WTC11 (cell line): ENCODE data around the gene OXSR1.

Experiments
- CREB1 ChIP-seq: sonication (generic); formaldehyde crosslinking; IDR thresholded peaks from 2 replicates; pipeline ENCODE4 v1.8.0; 2023; ENCODE audit warnings: mild to moderate bottlenecking, missing genetic modification reagents
- ETV6 ChIP-seq: sonication (generic); formaldehyde crosslinking; IDR thresholded peaks from 2 replicates; pipeline ENCODE4 v1.8.1; 2022; ENCODE audit warnings: mild to moderate bottlenecking, missing genetic modification reagents
- NFYB ChIP-seq: sonication (generic); formaldehyde crosslinking; conservative IDR thresholded peaks from 2 replicates; pipeline ENCODE4 v1.8.0; 2022; ENCODE audit warnings: low read depth, missing genetic modification reagents
- NR1H2 ChIP-seq: sonication (generic); formaldehyde crosslinking; IDR thresholded peaks from 2 replicates; pipeline ENCODE4 v1.9.0; 2021; ENCODE audit warnings: mild to moderate bottlenecking, moderate library complexity, missing genetic modification reagents
- SP1 ChIP-seq: sonication (generic); formaldehyde crosslinking; conservative IDR thresholded peaks from 2 replicates; pipeline ENCODE4 v1.8.1; 2022; ENCODE audit warnings: missing genetic modification reagents
- TP53 ChIP-seq: sonication (generic); formaldehyde crosslinking; IDR thresholded peaks from 2 replicates; pipeline ENCODE4 v1.8.1; 2023; ENCODE audit warnings: mild to moderate bottlenecking, missing genetic modification reagents
- USF1 ChIP-seq: sonication (generic); formaldehyde crosslinking; IDR thresholded peaks from 2 replicates; pipeline ENCODE4 v1.8.0; 2022; ENCODE audit warnings: mild to moderate bottlenecking, missing genetic modification reagents
- USF2 ChIP-seq: sonication (generic); formaldehyde crosslinking; IDR thresholded peaks from 2 replicates; pipeline ENCODE4 v1.8.1; 2023; ENCODE audit warnings: mild to moderate bottlenecking, missing genetic modification reagents, moderate library complexity
- ZNF121 ChIP-seq: sonication (generic); formaldehyde crosslinking; IDR thresholded peaks from 2 replicates; pipeline ENCODE4 v1.8.0; 2023; ENCODE audit warnings: missing genetic modification reagents
- ZNF138 ChIP-seq: sonication (generic); formaldehyde crosslinking; conservative IDR thresholded peaks from 2 replicates; pipeline ENCODE4 v1.8.1; 2022; ENCODE audit warnings: mild to moderate bottlenecking, moderate library complexity, missing genetic modification reagents
- TF ChIP-seq, protein P1 (sequence below): fragments of 200-600 bp; IDR thresholded peaks from 2 replicates; pipeline ENCODE4 v1.8.0; 2022; ENCODE audit warnings: antibody characterized with exemption

- no peak for TF ChIP-seq ZNF138 (CRISPR knock-in tag)
- no peak for TF ChIP-seq ETV6 (CRISPR knock-in tag)
- TF ChIP-seq, protein P1, sequence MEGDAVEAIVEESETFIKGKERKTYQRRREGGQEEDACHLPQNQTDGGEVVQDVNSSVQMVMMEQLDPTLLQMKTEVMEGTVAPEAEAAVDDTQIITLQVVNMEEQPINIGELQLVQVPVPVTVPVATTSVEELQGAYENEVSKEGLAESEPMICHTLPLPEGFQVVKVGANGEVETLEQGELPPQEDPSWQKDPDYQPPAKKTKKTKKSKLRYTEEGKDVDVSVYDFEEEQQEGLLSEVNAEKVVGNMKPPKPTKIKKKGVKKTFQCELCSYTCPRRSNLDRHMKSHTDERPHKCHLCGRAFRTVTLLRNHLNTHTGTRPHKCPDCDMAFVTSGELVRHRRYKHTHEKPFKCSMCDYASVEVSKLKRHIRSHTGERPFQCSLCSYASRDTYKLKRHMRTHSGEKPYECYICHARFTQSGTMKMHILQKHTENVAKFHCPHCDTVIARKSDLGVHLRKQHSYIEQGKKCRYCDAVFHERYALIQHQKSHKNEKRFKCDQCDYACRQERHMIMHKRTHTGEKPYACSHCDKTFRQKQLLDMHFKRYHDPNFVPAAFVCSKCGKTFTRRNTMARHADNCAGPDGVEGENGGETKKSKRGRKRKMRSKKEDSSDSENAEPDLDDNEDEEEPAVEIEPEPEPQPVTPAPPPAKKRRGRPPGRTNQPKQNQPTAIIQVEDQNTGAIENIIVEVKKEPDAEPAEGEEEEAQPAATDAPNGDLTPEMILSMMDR = no peak
- TF ChIP-seq TP53 (CRISPR knock-in tag) = no peak
- TF ChIP-seq NFYB = no peak
- no peak for TF ChIP-seq ZNF121 (CRISPR knock-in tag)
- TF ChIP-seq USF2 = no peak
- TF ChIP-seq SP1 (CRISPR knock-in tag) = no peak
- TF ChIP-seq USF1 (CRISPR knock-in tag) = no peak
- no peak for TF ChIP-seq NR1H2 (CRISPR knock-in tag)
- no peak for TF ChIP-seq CREB1 (CRISPR knock-in tag)
These were observed 113.5 kb downstream of the OXSR1 start for GRCh38 chr3:38278841-38279240.
